Brain pericyte (primary cell): ENCODE measurements around the gene RPS27L.
A peak's percentile ranks its signal among the peaks of the same experiment; 100 is the strongest.
"Not testable (repeated sequence)": the region's sequence is repeated elsewhere in the genome, so short reads cannot be mapped to it uniquely, and the experiment has no call there.

ENCODE experiments used
- DNase-seq: peaks from one replicate; pipeline ENCODE4 v3.0.0-alpha.2; 2012; ENCODE audit warnings: low read depth, low spot score

RPS27L gene

DNA sequence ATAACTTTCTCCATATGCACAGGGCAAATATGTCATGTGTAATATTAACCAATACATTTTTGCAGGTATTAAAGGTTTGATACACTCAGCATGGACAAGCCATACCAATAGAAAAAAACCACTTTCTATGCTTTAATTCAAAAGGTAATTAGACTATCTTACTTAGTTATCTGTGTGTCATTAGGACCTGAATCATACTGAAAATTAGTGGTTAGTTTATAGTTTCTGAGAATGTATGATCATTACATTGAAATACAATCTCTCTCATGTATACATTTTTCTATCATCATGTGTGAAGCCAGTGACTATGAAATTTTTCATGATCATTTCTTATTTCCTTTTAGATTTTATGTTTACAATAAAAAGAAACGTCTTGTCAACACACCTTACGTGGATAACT, 16.3 kb downstream of the RPS27L start:
- no peak for DNase-seq

GRCh38 chr15:63136742-63137141, 20.5 kb downstream of the RPS27L start:
- no peak for DNase-seq

- no peak for DNase-seq
Observed at GRCh38 chr15:63135804-63136203, 21.5 kb downstream of the RPS27L start.

DNA sequence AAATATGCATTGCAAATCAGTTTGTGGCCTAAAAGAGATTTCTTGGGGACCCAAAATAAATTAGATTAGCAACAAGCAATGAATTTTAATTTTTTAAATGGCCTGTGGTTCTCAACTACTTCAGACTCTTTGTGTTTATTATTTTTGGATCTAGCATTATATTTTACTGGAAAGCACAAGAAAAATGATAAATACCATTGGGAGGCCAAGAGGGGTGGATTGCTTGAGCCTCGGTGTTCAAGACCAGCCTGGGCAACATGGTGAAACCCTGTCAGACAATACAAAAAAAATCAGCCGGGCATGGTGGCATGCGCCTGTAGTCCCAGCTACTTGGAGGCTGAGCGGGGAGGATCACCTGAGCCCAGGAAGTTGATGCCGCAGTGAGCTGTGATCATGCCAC, 22.0 kb downstream of the RPS27L start:
- DNase-seq = no peak

- no peak for DNase-seq
Observed at GRCh38 chr15:63134245-63134985, 22.9 kb downstream of the RPS27L start.

DNA sequence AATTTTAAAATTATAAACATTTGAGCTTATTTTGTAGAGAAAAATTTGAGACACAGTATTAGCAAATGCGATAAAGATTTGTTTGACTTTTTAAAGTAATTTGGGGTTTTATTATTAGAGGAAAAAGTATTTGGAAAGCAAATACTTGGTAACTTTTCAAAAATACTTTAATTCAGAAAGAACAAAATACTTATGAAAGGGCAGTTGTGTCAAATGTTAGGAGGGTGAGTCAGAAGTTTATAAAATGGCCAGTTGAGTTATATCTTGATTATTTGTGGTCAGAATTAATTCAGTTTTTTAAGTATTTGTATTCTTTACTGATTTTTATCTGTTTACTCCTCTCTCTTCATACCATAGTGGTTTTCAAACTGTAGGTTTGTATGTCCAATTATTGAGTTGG, 23.5 kb downstream of the RPS27L start:
- DNase-seq = no peak

DNA sequence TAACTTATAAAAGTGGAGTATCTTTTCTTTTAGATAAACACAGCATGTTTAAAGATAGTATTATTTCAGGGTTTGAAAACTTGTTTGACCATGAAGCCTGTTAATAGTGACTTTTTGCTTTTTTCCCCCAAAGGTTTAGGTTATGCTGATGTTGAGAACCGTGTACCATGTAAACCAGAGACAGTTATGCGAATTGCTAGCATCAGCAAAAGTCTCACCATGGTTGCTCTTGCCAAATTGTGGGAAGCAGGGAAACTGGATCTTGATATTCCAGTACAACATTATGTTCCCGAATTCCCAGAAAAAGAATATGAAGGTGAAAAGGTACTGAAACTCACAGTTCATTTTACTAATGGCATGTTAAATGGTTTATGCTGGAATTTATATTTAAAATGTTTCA, 30.6 kb downstream of the RPS27L start:
- DNase-seq = no peak

DNA sequence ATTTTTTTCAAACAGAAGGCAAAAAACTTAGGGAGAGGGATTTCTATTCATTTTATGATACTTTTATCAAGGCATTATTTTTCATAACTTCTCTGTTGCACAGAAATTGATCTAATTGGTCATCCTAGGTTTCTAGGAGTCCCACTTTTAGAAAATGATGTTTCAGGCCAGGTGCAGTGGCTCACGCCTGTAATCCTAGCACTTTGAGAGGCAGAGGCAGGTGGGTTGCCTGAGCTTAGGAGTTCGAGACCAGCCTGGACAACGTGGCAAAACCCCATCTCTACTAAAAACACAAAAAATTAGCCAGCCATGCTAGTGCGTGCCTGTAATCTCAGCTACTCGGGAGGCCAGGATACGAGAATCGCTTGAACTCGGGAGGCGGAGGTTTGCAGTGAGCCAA, 32.8 kb downstream of the RPS27L start:
- no peak for DNase-seq

DNA sequence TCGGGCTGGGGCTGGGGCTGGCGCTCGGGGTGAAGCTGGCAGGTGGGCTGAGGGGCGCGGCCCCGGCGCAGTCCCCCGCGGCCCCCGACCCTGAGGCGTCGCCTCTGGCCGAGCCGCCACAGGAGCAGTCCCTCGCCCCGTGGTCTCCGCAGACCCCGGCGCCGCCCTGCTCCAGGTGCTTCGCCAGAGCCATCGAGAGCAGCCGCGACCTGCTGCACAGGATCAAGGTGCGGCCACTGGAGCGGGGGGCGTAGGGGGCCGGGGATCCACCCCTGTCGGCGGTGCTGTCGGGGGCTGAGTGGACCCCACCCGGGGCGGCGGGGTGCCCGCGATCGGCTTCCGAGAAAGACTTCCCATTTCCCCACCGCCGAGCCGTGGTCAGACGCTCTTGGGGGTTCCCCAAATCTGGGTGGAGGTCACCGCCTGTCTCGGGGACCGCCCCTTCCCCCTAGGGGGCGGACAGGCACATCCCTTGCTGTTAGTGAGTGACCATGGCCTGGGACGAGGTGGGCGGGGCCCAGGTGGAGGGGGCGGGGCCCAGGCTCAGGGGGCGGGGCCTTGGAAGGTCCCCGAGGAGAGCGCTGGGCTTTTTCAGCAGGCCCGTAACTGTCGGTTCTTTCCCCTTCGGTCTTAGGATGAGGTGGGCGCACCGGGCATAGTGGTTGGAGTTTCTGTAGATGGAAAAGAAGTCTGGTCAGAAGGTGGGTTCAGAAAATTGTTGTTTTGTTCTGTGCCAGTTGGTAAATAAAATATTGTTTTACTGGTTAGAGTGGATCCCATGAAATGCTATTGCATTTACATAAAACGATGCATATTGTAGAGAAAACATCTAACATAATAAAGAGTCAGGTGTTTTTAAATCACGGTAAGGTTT, 35.0 kb downstream of the RPS27L start:
- peak; percentile 17 for DNase-seq

DNA sequence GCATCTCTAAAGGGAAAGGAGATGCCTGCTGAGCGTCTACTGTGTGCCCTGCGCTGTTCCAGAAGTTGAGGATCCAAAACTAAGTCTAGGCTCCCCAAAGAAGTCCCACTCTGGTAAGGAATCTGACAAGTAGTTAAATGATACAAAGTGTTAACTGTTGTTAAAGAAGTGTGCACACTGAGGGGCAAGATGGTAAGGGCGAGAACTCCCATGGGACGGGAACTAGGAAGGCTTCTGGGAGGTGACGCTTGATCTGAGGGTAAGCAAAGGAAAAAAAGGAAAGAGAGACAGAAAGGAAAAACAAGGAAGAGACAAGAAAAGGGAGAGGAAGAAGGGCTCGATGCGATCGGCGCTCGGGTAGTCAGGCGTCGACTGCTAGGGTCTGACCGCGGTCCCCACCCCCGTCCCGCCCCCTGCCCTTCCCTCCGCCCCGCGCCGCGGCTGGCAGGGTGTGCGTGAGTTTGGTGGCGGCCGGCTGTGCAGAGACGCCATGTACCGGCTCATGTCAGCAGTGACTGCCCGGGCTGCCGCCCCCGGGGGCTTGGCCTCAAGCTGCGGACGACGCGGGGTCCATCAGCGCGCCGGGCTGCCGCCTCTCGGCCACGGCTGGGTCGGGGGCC, 35.8 kb downstream of the RPS27L start, which contains the start of gene LACTB:
LACTB (plus strand) TSS at position 480 of the 620 bp plus-strand sequence; CDS start at position 491, 11 bp downstream.
- peak; percentile 25 for DNase-seq

DNA sequence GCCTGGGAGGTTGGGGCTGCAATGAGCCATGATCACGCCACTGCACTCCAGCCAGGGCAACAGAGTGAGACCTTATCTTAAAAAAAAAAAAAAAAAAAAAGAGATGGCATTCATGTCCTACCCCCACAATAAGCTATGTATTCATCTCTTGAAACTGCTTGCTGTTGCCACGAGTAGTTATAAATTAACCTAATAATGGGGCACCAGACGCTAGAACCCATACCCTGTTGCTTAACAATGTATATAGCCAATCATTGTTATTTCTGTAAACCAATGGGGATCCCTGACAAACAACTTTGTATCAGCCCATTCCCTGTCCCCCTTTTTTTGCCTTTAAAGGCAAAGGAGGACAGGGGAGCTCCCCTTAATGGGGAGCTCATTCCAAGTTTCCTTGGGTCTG, 38.4 kb downstream of the RPS27L start:
- no peak for DNase-seq

GRCh38 chr15:63114465-63114864, 42.8 kb downstream of the RPS27L start:
- no peak for DNase-seq

DNA sequence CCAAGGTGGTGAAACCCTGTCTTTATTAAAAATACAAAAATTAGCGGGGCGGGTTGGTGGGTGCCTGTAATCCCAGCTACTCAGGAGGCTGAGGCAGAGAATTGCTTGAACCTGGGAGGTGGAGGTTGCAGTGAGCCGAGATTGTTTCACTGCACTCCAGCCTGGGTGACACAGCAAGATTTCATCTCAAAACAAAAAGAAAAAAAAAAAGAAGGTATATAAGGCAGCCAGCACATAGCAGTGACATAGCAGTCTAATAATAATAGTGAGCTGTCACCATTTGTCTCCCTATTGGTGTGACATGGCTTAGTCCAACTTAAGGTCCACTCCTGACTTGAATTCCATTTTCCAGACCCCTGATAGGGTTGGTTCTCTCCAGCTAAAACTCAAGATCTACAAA, 44.4 kb downstream of the RPS27L start:
- no peak for DNase-seq

GRCh38 chr15:63111481-63111880, 45.8 kb downstream of the RPS27L start:
- DNase-seq = no peak

- no peak for DNase-seq
Observed at GRCh38 chr15:63110428-63111026, 46.8 kb downstream of the RPS27L start.

GRCh38 chr15:63109920-63110319, 47.4 kb downstream of the RPS27L start:
- DNase-seq = no peak

DNA sequence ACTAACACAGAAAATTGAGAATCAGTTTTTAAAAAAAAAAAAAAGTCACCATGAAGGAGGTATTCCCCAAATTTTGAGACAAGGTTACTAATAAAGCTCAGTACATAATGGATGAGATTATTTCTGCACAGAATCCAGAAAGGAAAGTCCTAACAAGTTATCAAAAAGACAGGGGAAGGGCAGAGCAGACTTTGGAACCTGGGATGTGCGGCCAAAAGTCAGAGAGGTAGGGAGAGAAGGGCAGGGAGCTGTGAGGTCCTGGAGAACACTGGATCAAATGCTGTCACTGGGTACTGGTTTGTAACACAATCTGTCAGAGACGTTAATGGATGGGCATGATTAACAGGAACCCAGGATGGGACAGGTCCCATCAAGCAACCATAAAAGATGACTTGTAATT, 47.8 kb downstream of the RPS27L start:
- no peak for DNase-seq

DNA sequence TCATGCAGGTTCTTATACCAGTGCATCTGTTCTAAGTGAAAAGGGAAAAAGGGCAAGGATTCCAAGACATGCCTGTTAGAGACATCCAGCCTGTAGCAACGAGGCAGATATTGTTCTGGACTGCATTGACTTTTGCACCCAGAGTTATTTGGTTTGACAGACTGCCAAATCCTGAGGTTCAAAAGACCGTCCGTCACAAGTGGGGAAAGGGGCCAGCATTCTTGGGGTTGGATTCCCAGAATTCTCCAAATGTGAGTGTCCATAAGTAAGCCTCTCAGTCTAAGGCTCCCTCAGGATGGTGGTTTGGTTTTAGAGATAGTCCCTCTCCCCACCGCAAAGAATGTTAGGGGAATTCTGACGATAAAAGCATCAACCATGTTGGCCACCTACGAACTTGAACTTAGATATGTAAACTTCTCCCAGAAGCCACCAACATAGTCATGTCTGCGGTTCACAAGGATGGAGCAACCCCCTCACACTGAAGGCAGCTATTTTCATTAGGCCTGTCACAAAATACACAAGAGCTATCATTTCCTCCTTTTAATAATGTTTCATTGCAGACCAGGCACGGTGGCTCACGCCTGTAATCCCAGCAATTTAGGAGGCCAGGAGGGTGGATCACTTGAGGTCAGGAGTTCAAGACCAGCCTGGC, 49.3 kb downstream of the RPS27L start:
- DNase-seq = peak; percentile 83

GRCh38 chr15:63105354-63105753, 51.9 kb downstream of the RPS27L start:
- DNase-seq = not testable (repeated sequence)

DNA sequence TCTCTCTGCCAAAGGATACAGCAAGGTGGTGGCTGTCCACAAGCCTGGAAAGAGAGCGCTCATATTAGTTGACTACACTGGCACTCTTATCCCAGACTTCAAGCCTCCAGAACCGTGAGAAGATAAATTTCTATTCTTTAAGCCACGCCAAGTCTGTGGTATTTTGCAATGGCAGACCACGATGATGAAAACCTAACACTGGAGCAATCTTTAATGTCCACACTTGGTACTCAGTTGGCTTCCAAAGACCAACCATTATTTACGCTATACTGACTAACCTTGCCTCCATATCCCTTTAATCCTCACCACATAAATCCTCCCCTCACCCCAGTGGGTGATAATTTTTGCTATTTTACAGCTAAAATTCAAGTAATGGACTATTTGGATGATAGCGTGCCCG, 52.5 kb downstream of the RPS27L start:
- no peak for DNase-seq

DNA sequence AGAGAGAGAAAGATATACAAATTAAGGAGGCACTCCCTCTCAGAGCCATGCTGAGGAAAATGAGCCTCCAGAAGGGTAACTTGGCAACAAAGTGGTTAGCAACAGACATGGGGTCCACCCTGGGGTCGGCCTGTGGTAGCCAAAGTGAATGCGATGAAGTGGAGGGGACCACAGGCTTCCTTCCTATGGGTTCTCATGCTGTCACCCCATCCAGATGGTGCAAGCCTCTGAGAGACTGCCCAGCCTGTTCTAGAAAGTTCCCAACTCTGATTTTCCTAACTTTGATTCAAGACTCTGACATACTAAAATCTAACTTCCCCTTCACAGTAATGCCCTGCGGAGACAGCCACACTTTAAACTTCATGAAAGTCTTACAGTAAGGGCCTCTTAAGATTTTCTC, 53.9 kb downstream of the RPS27L start:
- no peak for DNase-seq
